Neural progenitor cell (in vitro differentiated cells): ENCODE measurements around the gene CD164L2. TPM values are rescaled to one million over a fixed set of nuclear protein-coding genes. Genes with fewer than 3 reads are reported as not detected.

Experiments
- DNase-seq: peaks from one replicate; pipeline ENCODE4 v3.0.0-alpha.2; 2016; ENCODE audit warnings: low spot score
- H2AFZ ChIP-seq: fragments of 200-600 bp; sonication (generic); replicated peaks from 2 replicates; pipeline ENCODE4 v1.6.1; 2016; ENCODE audit warnings: antibody characterized with exemption
- H3F3A ChIP-seq: fragments of 200-600 bp; sonication (generic); 2 replicates; pipeline ENCODE4 v1.6.1; 2016; ENCODE audit warnings: antibody characterized with exemption, low read depth
- H3K27ac ChIP-seq: fragments of 200-600 bp; sonication (generic); 2 replicates; pipeline ENCODE4 v1.5.1; 2016; ENCODE audit warnings: mild to moderate bottlenecking
- H3K27me3 ChIP-seq: fragments of 200-600 bp; sonication (generic); 2 replicates; pipeline ENCODE4 v1.6.1; 2016; ENCODE audit warnings: mild to moderate bottlenecking, moderate library complexity
- H3K36me3 ChIP-seq: fragments of 200-600 bp; sonication (generic); 2 replicates; pipeline ENCODE4 v1.5.1; 2016
- H3K4me1 ChIP-seq: fragments of 200-600 bp; sonication (generic); 2 replicates; pipeline ENCODE4 v1.6.1; 2016; ENCODE audit warnings: mixed run types
- H3K4me2 ChIP-seq: fragments of 200-600 bp; sonication (generic); 2 replicates; pipeline ENCODE4 v1.6.1; 2016
- H3K4me3 ChIP-seq: fragments of 200-600 bp; sonication (generic); 2 replicates; pipeline ENCODE4 v1.5.1; 2016
- H3K79me2 ChIP-seq: fragments of 200-600 bp; sonication (generic); 2 replicates; pipeline ENCODE4 v1.6.1; 2016; ENCODE audit warnings: low read depth
- H3K9ac ChIP-seq: fragments of 200-600 bp; sonication (generic); 2 replicates; pipeline ENCODE4 v1.6.1; 2016
- H3K9me3 ChIP-seq: fragments of 200-600 bp; sonication (generic); 2 replicates; pipeline ENCODE4 v1.5.1; 2016; ENCODE audit warnings: low read depth
- H4K20me1 ChIP-seq: fragments of 200-600 bp; sonication (generic); 2 replicates; pipeline ENCODE4 v1.6.1; 2016; ENCODE audit warnings: low read depth
- H3K27ac Mint-ChIP-seq: 3 replicates; pipeline ENCODE4 v1.8.0; 2021; ENCODE audit warnings: mixed read lengths
- H3K27me3 Mint-ChIP-seq: 2 replicates; pipeline ENCODE4 v1.8.0; 2022; ENCODE audit warnings: low read depth, mild to moderate bottlenecking, inconsistent platforms, moderate library complexity, mixed read lengths; ENCODE audit not compliant: insufficient read depth
- H3K36me3 Mint-ChIP-seq: 3 replicates; pipeline ENCODE4 v1.8.0; 2021; ENCODE audit warnings: mixed read lengths
- H3K4me1 Mint-ChIP-seq: 3 replicates; pipeline ENCODE4 v1.8.0; 2021; ENCODE audit warnings: mixed read lengths
- H3K4me3 Mint-ChIP-seq: 3 replicates; pipeline ENCODE4 v1.8.0; 2021; ENCODE audit warnings: mild to moderate bottlenecking, moderate library complexity, mixed read lengths
- H3K9me3 Mint-ChIP-seq: 3 replicates; pipeline ENCODE4 v1.8.0; 2020; ENCODE audit warnings: mixed read lengths
- CTCF ChIP-seq: fragments of 200-600 bp; sonication (generic); IDR thresholded peaks from 2 replicates; pipeline ENCODE4 v1.5.1; 2017; ENCODE audit warnings: antibody characterized with exemption, mild to moderate bottlenecking
- EZH2 ChIP-seq: fragments of 200-600 bp; sonication (generic); IDR thresholded peaks from 2 replicates; pipeline ENCODE4 v1.6.1; 2017; ENCODE audit warnings: antibody characterized with exemption, mild to moderate bottlenecking, moderate library complexity
- EZH2phosphoT487 ChIP-seq: fragments of 200-600 bp; sonication (generic); IDR thresholded peaks from 2 replicates; pipeline ENCODE4 v1.6.1; 2017; ENCODE audit warnings: antibody characterized with exemption
- total RNA-seq: library from RNA; depleted of rRNA; stranded (reverse); fragments of >200 nt; gene quantifications from 2 replicates; pipeline ENCODE4 v1.2.3, GENCODE V29; 2015; ENCODE audit warnings: low replicate concordance

The CD164L2 gene
- total RNA-seq, 1 donor from 2014 or later = 1.6 TPM

DNA sequence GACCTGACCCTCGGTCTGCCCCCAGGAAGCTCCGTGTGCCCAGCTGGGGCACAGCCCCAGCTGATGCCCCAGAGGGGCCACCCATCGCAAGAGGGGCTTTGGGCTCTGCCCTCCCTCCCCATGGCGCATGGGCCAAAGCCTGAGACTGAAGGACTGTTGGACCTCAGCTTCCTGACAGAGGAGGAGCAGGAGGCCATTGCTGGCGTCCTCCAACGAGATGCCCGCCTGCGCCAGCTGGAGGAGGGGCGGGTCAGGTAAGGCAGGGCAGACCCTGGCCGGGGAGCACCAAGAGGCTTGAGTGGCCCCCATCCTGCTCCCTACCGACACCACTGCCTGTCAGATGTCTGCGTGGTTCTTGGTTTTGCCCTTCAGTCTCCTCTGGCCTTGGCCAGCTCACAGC, 37.9 kb downstream of the CD164L2 start:
- no peak overlapping the region for H3K27ac ChIP-seq
- no peak overlapping the region for H3K4me2 ChIP-seq
- H3K4me3 Mint-ChIP-seq = no peak overlapping the region
- H3K4me1 ChIP-seq = peaks cover 34% of the 10 kb centered on the region
- H3K9ac ChIP-seq = no peak overlapping the region
- H2AFZ ChIP-seq = no peak overlapping the region
- H3K4me1 Mint-ChIP-seq = peaks cover 32% of the 10 kb centered on the region
- peaks cover 30% of the 10 kb centered on the region for H3F3A ChIP-seq
- no peaks in the 10 kb centered on the region for H3K9me3 Mint-ChIP-seq
- H3K27me3 ChIP-seq = peaks cover 9% of the 10 kb centered on the region
- H3K36me3 Mint-ChIP-seq = no peaks in the 10 kb centered on the region
- no peaks in the 10 kb centered on the region for H3K79me2 ChIP-seq
- TF ChIP-seq CTCF (no peak), EZH2 (no peak), EZH2phosphoT487 (no peak)
- H3K27me3 Mint-ChIP-seq = peaks cover 30% of the 10 kb centered on the region
- no peaks in the 10 kb centered on the region for H3K9me3 ChIP-seq
- no peaks in the 10 kb centered on the region for H3K36me3 ChIP-seq
- no peaks in the 10 kb centered on the region for H4K20me1 ChIP-seq
- H3K27ac Mint-ChIP-seq = no peak overlapping the region
- no peak for DNase-seq
- H3K4me3 ChIP-seq = no peak overlapping the region

DNA sequence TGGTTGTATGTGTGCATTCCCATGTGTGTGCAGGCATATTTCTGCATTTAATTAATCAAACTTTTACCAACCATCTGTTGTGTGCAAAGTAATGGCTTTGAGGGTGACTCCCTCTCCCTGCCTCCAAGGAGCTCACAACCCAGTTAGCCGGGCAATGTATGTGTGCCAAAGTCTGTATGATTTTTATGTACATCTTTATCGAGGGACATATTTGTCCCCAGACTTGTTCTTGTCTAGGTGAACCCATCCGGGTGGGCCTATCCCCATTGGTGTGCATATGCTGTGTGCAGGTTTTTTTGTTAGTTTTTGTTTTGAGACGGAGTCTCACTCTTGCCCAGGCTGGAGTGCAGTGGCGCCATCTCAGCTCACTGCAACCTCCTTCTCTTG, 39.5 kb downstream of the CD164L2 start:
- Mint-ChIP-seq H3K27me3 (peaks cover 28% of the 10 kb centered on the region), H3K4me1 (peaks cover 44% of the 10 kb centered on the region), H3K36me3 (no peaks in the 10 kb centered on the region), H3K4me3 (peak overlapping the region; percentile 30), H3K9me3 (no peaks in the 10 kb centered on the region), H3K27ac (peak overlapping the region; percentile 83)
- no peak overlapping the region for H3K4me3 ChIP-seq
- peaks cover 36% of the 10 kb centered on the region for H3F3A ChIP-seq
- no peaks in the 10 kb centered on the region for H3K36me3 ChIP-seq
- TF ChIP-seq CTCF (no peak), EZH2phosphoT487 (no peak), EZH2 (no peak)
- no peak for DNase-seq
- H3K4me1 ChIP-seq = peaks cover 41% of the 10 kb centered on the region
- no peaks in the 10 kb centered on the region for H3K79me2 ChIP-seq
- H3K4me2 ChIP-seq = no peak overlapping the region
- no peaks in the 10 kb centered on the region for H4K20me1 ChIP-seq
- no peak overlapping the region for H2AFZ ChIP-seq
- H3K27ac ChIP-seq = no peak overlapping the region
- H3K9ac ChIP-seq = no peak overlapping the region
- no peaks in the 10 kb centered on the region for H3K27me3 ChIP-seq
- H3K9me3 ChIP-seq = no peaks in the 10 kb centered on the region

GRCh38 chr1:27342778-27343638, 40.1 kb downstream of the CD164L2 start:
- peak overlapping the region; percentile 6 for H3K27ac ChIP-seq
- no peak overlapping the region for H3K4me3 ChIP-seq
- no peaks in the 10 kb centered on the region for H4K20me1 ChIP-seq
- no peaks in the 10 kb centered on the region for H3K9me3 ChIP-seq
- no peaks in the 10 kb centered on the region for H3K27me3 ChIP-seq
- no peaks in the 10 kb centered on the region for H3K79me2 ChIP-seq
- Mint-ChIP-seq H3K4me3 (peak overlapping the region; percentile 30), H3K27me3 (peaks cover 26% of the 10 kb centered on the region), H3K4me1 (peaks cover 46% of the 10 kb centered on the region), H3K36me3 (no peaks in the 10 kb centered on the region), H3K27ac (peak overlapping the region; percentile 83), H3K9me3 (no peaks in the 10 kb centered on the region)
- peak overlapping the region; percentile 81 for H3K4me2 ChIP-seq
- no peak overlapping the region for H3K9ac ChIP-seq
- H3F3A ChIP-seq = peaks cover 40% of the 10 kb centered on the region
- peaks cover 42% of the 10 kb centered on the region for H3K4me1 ChIP-seq
- DNase-seq = peak; percentile 45
- no peak for TF ChIP-seq EZH2phosphoT487
- TF ChIP-seq EZH2 = no peak
- no peak for TF ChIP-seq CTCF
- H3K36me3 ChIP-seq = no peaks in the 10 kb centered on the region
- H2AFZ ChIP-seq = no peak overlapping the region
